ENCODE data around the gene SBSN.
A peak's percentile ranks its signal among the peaks of the same experiment; 100 is the strongest.

Gene SBSN, protein sequence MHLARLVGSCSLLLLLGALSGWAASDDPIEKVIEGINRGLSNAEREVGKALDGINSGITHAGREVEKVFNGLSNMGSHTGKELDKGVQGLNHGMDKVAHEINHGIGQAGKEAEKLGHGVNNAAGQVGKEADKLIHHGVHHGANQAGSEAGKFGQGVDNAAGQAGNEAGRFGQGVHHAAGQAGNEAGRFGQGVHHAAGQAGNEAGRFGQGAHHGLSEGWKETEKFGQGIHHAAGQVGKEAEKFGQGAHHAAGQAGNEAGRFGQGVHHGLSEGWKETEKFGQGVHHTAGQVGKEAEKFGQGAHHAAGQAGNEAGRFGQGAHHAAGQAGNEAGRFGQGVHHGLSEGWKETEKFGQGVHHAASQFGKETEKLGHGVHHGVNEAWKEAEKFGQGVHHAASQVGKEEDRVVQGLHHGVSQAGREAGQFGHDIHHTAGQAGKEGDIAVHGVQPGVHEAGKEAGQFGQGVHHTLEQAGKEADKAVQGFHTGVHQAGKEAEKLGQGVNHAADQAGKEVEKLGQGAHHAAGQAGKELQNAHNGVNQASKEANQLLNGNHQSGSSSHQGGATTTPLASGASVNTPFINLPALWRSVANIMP

DNA sequence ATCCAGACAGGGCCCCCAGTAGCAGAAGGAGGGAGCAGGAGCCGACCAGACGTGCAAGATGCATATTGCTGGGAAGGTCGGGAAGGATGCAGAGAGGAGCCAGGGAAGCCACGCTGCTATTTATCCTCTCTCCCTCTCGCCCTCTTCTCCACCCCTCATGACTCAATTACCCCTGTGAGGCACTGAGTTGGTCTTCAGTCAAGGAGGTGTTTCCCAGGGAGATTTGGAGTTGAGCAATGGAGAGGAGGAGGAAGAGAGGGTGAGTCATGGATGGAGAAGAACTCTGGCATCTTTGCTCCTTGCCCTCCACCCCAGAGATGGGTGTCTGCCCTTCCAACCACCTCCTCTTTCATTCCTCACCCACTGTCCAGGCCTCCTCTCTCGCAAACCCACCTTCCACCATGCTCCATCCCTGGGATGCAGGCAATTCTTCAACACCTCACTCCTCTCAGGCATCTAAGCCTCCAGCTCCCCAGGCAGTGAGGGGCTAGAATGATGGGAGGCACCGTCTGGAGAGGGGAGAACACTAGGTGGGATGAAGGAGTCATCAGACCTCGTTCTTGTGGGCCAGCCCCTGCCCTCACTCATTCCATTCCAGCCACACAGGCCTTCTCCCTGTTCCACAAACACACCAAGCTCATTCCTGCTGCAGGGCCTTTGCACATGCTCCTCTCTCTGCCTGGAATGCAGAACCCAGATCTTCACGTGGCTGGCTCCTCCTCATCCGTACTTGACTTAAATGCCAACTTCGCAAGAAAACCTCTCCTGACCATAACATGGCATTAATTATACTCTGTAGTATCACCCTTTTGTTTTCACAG is at the start of gene SBSN:
Gene SBSN (minus strand): TSS at position 94 of the 821 bp plus-strand sequence. CDS start 30 bp downstream, at position 64.
- DNase-seq: no peak

DNA sequence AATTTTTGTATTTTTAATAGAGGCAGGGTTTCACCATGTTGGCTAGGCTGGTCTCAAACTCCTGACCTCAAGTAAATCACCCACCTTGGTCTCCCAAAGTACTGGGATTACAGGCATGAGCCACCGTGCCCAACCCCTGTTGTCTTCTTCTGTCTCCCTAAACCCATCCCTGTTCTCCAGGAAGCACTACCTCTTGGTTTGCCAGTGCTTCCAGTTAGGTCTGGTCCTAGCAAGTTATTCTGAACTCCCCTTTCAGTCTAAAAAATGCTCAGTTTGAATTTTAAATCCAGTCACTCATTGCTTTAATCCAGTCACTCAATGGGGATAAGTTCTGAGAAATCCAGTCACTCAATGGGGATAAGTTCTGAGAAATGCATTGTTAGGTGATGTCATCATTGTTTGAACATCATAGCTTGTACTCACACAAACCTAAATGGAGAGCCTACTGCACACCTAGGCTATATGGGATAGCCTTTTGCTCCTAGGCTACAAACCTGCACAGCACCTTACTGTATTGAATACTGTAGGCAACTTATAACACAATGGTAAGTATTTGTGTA is 43.4 kb upstream of the SBSN start:
- DNase-seq: no peak

- peak; percentile 22 for DNase-seq
These were observed 41.2 kb upstream of the SBSN start for GRCh38 chr19:35569281-35569781.

DNA sequence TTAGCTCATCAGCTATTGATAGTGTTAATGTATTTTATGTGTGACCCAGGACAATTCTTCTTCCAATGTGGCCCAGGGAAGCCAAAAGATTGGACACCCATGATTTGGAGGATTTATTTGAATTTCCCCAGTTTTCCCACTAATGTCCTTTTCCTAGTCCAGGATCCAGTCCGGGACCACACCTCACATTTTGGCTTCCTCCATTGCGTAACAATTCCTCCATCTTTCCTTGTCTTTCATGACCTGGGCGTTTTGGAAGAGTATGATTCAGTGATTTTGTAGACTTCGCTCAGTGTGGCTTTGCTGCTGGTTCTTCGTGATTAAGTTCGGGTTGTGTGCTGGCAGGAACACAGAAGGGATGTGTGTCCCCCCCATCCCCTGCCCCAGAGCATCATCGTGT is 38.6 kb upstream of the SBSN start:
- DNase-seq: no peak

GRCh38 chr19:35565016-35565856 is 37.1 kb upstream of the SBSN start:
- no peak for DNase-seq

GRCh38 chr19:35563207-35563829 is 35.2 kb upstream of the SBSN start, which contains the start of gene ATP4A:
ATP4A (minus strand) TSS chr19:35563658; CDS start chr19:35563629, 29 bp downstream.
- DNase-seq: no peak

DNA sequence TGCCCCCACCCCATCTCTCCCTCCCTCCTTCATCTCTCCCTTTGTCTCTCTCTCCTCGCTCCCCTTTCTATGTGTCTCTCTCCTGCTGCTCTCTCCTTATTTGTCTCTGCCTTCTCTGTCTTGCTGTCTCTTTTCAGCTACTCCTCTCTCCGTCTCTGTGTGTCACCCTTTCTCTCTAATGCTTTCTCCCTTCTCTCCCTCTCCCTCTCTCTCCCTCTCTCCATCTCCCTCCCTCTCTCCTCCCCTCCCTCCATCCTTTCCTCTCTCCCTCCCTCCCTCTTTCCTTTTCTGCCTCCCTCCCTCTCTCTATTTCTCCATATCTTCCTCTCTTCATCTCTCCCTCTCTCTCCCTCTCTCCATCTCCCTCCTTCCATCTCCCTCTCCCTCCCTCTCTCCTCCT is 34.7 kb upstream of the SBSN start:
- DNase-seq: no peak

DNA sequence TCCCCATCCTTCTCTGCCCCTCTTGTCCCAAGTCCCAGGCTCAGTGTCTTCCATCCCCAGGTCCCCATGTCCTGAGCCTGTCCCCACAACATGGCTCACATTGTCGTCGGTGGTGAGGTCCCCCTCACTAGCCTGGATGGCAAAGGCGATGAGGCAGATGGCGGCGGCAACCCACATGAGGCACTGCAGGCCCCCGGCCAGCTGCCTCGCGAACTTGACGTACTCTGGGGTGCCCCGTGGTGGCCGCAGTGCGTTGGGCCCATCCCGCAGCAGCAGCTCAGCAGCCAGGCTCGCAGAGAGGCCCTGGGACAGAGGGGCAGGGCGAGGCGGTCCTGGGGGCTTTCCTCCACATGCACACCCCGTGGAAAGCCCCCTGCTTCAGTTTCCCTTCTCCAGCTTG is 34.2 kb upstream of the SBSN start:
- DNase-seq: no peak

DNA sequence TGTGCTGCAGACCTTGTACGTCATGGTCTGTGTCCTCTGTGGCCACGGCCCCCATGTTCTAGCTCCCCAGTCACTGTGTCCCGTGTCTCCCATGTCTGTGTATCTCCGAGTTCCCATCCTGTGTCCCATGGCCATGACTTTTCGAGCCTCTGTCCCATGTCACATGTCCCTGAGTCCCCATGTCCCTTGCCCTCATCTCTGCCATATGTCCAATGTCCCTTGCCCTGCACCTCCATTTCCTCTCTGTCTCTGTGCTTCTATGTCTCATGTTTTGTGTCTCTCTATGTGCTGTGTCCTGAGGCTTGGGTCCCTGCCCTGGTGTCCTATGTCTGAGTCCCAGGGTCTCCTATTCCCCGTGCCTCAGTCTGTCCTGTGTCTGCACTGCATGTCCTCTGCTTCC is 33.3 kb upstream of the SBSN start:
- no peak for DNase-seq

DNA sequence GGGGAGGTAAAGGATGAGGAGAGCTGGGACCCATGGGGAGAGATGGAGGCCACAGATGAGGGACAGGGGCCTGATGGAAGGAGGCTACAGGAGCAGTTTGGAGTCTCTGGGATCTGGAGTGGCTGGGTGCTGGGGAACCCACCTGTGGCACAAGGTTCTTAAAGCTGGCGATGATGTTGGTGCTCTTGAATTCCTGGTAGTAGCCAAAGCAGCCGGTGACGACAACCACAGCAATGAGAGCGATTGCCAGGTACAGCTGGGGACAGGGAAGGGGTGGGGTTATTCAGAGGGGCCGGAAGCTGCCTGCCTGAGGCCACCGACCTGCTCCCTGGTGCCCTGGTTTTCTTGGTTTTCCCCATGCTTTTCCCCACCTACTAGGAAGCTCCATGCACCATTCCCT is 32.6 kb upstream of the SBSN start:
- no peak for DNase-seq

- DNase-seq: no peak
These were observed 32.2 kb upstream of the SBSN start for GRCh38 chr19:35560271-35560670.

DNA sequence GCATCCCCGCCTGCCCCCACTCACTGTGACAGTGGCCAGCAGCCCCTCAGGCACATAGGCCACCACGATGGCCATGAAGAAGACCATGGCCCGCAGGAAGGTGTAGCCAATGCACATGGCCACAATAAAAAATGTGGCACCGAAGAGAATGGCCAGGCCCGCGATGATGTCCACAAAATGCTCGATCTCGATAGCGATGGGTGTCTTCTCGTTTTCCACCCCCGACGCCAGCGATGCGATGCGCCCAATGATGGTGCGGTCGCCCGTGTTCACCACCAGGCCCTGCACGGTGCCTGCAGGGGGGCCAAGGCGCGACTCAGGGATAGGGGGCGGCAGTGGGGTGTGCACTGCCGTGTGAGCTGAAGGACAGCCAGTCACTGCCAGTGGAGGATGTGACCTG is 31.7 kb upstream of the SBSN start:
- no peak for DNase-seq

DNA sequence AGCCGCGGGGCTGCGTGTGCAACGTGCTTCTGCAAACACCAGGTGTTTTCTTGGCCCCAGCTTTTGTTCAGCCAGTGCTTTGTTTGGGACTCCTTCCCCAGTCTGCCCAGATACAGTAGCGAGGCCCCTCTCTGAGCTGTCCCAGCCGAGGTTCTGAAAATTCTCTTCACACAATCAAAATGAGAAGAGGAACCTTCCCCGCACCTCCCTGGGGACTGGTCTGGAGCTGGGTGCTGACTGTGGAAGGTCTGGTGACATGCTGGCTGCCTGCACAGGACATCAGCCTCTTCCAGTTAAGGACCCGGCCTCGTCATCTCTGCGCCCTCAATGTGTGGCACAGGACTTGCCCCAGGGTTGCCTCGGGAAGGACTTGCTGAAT is 31.2 kb upstream of the SBSN start:
- DNase-seq: no peak

- no peak for DNase-seq
These were observed 30.5 kb upstream of the SBSN start for GRCh38 chr19:35558400-35559280.

DNA sequence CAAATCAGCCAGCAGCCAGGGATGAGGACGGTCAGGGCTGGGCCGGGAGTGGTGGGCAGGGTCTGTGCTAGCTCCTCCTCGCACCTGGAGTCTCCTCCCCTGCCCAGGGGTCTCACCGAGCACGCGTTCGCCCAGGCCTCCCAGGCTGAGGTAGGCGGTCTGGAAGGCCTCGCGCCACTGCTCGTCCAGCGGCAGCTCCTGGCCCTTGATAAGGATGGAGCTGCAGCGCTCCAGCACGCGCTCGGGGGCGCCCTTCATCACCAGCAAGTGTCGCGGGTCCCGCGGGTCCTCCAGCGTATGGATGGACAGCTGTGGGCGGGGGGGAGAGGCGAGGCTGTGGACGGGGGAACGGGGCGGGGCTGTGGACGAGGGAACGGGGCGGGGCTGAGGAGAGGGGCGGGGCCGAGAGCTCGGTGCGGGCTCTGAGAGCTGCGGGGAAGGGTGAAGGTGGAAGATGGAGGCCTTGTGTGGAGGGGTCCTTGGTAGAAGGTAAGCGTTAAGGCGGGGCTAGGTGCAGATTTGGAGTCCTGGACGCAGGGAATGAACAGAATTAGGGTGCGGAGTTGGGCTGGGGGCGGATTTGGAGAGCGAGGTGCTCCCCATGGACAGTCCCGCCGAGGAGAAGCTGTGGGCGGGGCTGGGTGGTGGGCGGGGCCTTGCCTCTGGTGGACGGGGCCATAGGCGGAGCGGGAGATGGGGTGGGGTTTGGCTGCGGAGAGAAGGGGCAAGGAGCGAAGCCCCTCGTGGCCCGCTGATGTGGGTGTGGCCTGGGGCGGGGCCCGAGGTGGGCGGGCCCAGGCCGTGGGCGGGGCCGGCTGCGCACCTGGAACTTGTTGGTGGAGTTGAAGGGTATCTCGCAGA is 29.7 kb upstream of the SBSN start:
- peak; percentile 61 for DNase-seq

GRCh38 chr19:35556846-35557538 is 28.9 kb upstream of the SBSN start:
- no peak for DNase-seq

DNA sequence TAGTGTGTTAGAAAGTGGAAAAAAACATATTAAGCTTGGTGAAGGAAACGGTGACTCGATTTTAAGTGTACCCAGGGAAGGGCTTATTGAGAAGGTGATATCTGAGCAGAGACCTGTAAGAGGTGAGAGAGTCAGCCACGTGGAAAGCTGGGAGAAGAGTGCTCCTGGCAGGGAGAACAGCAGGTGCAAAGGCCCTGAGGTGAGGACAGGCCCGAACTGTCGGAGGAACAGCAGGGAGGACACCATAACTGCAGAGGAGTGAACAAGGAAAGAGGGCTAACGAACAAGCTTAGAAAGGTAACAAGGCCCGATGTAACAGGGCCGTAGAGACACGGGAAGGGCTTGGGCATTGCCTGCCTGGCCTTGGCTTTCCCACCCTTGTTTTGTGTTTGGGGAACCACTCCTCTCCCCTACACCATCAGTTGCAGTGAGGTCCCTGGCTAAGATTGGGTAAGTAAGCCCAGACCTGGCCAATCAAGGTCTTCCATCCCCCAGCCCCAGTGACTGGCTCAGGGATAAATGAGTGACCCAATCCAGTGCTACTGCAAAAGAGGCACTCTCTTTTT is 28.0 kb upstream of the SBSN start:
- DNase-seq: no peak

DNA sequence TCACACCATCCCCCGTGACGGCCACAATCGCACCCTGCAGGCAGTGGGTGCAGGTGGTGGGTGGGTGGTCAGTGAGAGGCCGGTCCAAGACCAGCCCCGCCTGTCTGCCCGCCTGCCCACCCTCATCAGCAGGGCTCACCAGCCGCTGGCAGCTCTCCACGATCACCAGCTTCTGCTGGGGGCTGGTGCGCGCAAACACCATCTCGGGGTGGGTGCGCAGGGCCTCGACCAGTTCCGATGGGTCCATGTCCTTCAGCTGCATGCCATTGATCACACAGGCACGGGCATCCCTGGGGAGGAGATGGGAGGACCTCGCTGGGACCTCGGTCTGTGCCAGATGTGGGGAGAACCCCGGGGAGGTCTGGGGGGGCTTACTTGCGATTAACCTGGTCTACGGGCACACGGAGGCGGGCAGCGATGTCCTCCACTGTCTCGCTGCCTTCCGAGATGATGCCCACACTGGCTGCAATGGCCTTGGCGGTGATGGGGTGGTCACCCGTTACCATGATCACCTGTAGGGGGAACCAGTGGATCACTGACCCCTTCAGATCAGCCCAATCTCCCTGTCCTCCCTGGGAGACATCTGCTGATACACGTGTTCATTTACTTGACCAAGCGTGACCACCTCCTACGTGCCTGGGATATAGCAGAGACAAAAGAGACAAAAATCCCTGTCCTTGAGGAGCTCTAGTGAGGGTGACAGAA is 27.3 kb upstream of the SBSN start:
- DNase-seq: peak; percentile 22

All from NCI-H2029 (cell line).